Calu3 (cell line): ENCODE data around the gene RBPJ. TPM values are rescaled to one million over a fixed set of nuclear protein-coding genes. Genes with fewer than 3 reads are reported as not detected.

ENCODE experiments used
- BruUV-seq: library from RNA; stranded (reverse); fragments of 400-500 nt; replicated peaks from 2 replicates; lab custom pipeline; 2021; lab: Mats Ljungman, UMichigan
- CTCF ChIA-PET: fragments of 300-600 bp; sonication (Branson Sonifier 250); formaldehyde crosslinking; loops from one replicate; lab custom pipeline; 2022; ENCODE audit warnings: antibody characterized with exemption; lab: Charles Lee
- DNase-seq: peaks from one replicate; pipeline ENCODE4 v3.0.0; 2022
- H3K27ac Mint-ChIP-seq: one replicate; pipeline ENCODE4 v1.8.0; 2022; ENCODE audit warnings: mixed read lengths; ENCODE audit not compliant: unreplicated experiment
- H3K27me3 Mint-ChIP-seq: one replicate; pipeline ENCODE4 v1.8.0; 2022; ENCODE audit warnings: mixed read lengths; ENCODE audit not compliant: unreplicated experiment
- H3K36me3 Mint-ChIP-seq: one replicate; pipeline ENCODE4 v1.8.0; 2022; ENCODE audit warnings: mild to moderate bottlenecking, moderate library complexity, mixed read lengths; ENCODE audit not compliant: insufficient read depth, unreplicated experiment
- H3K4me1 Mint-ChIP-seq: one replicate; pipeline ENCODE4 v1.8.0; 2022; ENCODE audit warnings: mild to moderate bottlenecking, low read depth, mixed read lengths; ENCODE audit not compliant: unreplicated experiment
- H3K4me3 Mint-ChIP-seq: one replicate; pipeline ENCODE4 v1.8.0; 2022; ENCODE audit warnings: mild to moderate bottlenecking, low read depth, moderate library complexity, mixed read lengths; ENCODE audit not compliant: unreplicated experiment
- H3K9me3 Mint-ChIP-seq: one replicate; pipeline ENCODE4 v1.8.0; 2022; ENCODE audit warnings: low read depth, mixed read lengths; ENCODE audit not compliant: unreplicated experiment
- intact Hi-C: fragments of 100-400 bp; cut with micrococcal nuclease; formaldehyde crosslinking; loops from one replicate; pipeline ENCODE4 v1.10.0; 2022; ENCODE audit not compliant: unreplicated experiment
- total RNA-seq: library from RNA; stranded (reverse); gene quantifications from 2 replicates; pipeline ENCODE4 v1.2.3, GENCODE V29; 2022
- TF ChIP-seq, protein P1 (sequence below): fragments of 200-600 bp; IDR thresholded peaks from one replicate; pipeline ENCODE4 v1.8.0; 2022; ENCODE audit warnings: antibody characterized with exemption; ENCODE audit not compliant: unreplicated experiment

The RBPJ gene
- total RNA-seq, 1 experiment from 2014 or later, result 56.3 TPM

- BruUV-seq, result no TSS peak
- no peaks in the 10 kb centered on the region for H3K9me3 Mint-ChIP-seq
- H3K27me3 Mint-ChIP-seq, result peaks cover 2% of the 10 kb centered on the region
- TF ChIP-seq, protein P1, sequence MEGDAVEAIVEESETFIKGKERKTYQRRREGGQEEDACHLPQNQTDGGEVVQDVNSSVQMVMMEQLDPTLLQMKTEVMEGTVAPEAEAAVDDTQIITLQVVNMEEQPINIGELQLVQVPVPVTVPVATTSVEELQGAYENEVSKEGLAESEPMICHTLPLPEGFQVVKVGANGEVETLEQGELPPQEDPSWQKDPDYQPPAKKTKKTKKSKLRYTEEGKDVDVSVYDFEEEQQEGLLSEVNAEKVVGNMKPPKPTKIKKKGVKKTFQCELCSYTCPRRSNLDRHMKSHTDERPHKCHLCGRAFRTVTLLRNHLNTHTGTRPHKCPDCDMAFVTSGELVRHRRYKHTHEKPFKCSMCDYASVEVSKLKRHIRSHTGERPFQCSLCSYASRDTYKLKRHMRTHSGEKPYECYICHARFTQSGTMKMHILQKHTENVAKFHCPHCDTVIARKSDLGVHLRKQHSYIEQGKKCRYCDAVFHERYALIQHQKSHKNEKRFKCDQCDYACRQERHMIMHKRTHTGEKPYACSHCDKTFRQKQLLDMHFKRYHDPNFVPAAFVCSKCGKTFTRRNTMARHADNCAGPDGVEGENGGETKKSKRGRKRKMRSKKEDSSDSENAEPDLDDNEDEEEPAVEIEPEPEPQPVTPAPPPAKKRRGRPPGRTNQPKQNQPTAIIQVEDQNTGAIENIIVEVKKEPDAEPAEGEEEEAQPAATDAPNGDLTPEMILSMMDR, result no peak
- H3K36me3 Mint-ChIP-seq, result no peaks in the 10 kb centered on the region
- H3K27ac Mint-ChIP-seq, result no peak overlapping the region
- H3K4me1 Mint-ChIP-seq, result no peaks in the 10 kb centered on the region
- intact Hi-C loops, result no loop called here
- no peak for DNase-seq
- CTCF ChIA-PET, result no interaction called here
- H3K4me3 Mint-ChIP-seq, result no peak overlapping the region
Measured at GRCh38 chr4:26482508-26483462, 162.0 kb downstream of the RBPJ start.

GRCh38 chr4:26484032-26484515 is 163.3 kb downstream of the RBPJ start:
- no peaks in the 10 kb centered on the region for H3K36me3 Mint-ChIP-seq
- CTCF ChIA-PET, result no interaction called here
- intact Hi-C loops, result no loop called here
- no peak for DNase-seq
- H3K9me3 Mint-ChIP-seq, result no peaks in the 10 kb centered on the region
- no peak overlapping the region for H3K4me3 Mint-ChIP-seq
- TF ChIP-seq, protein P1, result no peak
- H3K27me3 Mint-ChIP-seq, result peaks cover 15% of the 10 kb centered on the region
- no peak overlapping the region for H3K27ac Mint-ChIP-seq
- no peaks in the 10 kb centered on the region for H3K4me1 Mint-ChIP-seq
- BruUV-seq, result no TSS peak

DNA sequence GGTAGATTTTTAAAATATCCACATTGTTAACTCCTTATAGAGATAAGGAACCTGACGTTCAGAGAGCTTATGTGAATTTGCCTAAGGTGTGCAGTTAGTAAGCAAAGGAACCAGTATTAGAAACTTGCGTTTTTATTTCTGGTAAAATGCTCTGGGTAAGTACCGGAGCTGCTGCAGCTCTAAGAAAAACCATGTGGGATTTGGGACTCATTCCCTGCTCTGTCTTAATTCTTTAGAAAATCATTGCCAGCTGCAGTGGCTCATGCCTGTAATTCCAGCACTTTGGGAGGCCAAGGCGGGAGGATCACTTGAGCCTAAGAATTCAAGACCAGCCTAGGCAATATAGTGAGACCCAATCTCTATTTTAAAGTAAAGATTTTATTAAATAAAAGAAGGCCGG is 163.7 kb downstream of the RBPJ start:
- H3K9me3 Mint-ChIP-seq, result no peaks in the 10 kb centered on the region
- no peak overlapping the region for H3K4me3 Mint-ChIP-seq
- CTCF ChIA-PET, result no interaction called here
- peaks cover 20% of the 10 kb centered on the region for H3K27me3 Mint-ChIP-seq
- no peak for DNase-seq
- intact Hi-C loops, result no loop called here
- no TSS peak for BruUV-seq
- TF ChIP-seq, protein P1, result no peak
- H3K36me3 Mint-ChIP-seq, result no peaks in the 10 kb centered on the region
- H3K4me1 Mint-ChIP-seq, result no peaks in the 10 kb centered on the region
- no peak overlapping the region for H3K27ac Mint-ChIP-seq

Other genes starting within 250 kb of the RBPJ start
- gene CCKAR, start 169.5 kb downstream of the RBPJ start, total RNA-seq, result not detected in 2 replicates